Testis (tissue), 3 donors: ENCODE measurements around the gene FSTL4. TPM values are rescaled to one million over a fixed set of nuclear protein-coding genes. Genes with fewer than 3 reads are reported as not detected.

Source experiments
- DNase-seq: peaks from one replicate; pipeline ENCODE4 v3.0.0-alpha.2; 2019
- H3K27ac ChIP-seq, 2 donors: fragments of 200-600 bp; sonication (generic); one replicate each; pipeline ENCODE4 v1.5.1; 2019
- H3K27me3 ChIP-seq: fragments of 200-600 bp; sonication (generic); one replicate; pipeline ENCODE4 v1.5.1; 2019
- H3K36me3 ChIP-seq: fragments of 200-600 bp; sonication (generic); one replicate; pipeline ENCODE4 v1.5.1; 2017; ENCODE audit warnings: low read depth; ENCODE audit errors: missing control alignments
- H3K4me1 ChIP-seq: fragments of 200-600 bp; sonication (generic); one replicate; pipeline ENCODE4 v1.5.1; 2019
- H3K4me3 ChIP-seq, 2 donors: fragments of 200-600 bp; sonication (generic); one replicate each; pipeline ENCODE4 v1.5.1; 2017 to 2019
- H3K9me3 ChIP-seq: fragments of 200-600 bp; sonication (generic); one replicate; pipeline ENCODE4 v1.5.1; 2017
- CTCF ChIP-seq, 3 experiments: fragments of 450-650 bp in 2 of 3; fragments of 200-600 bp in 1 of 3; sonication (generic) in 1 of 3; IDR thresholded peaks; one replicate each; pipeline ENCODE4 v1.5.1; 2016 to 2019; ENCODE audit warnings: antibody characterized with exemption in 3 of 3, mild to moderate bottlenecking in 2 of 3, moderate library complexity in 1 of 3
- POLR2A ChIP-seq: fragments of 450-650 bp; IDR thresholded peaks from one replicate; pipeline ENCODE4 v1.6.1; 2017; ENCODE audit warnings: antibody characterized with exemption, mild to moderate bottlenecking, moderate library complexity
- WGBS, 2 donors: methylation state at CpG; one replicate each; pipeline ENCODE4 v1.1.5; 2018; 5-methylcytosine and 5-hydroxymethylcytosine counted together
- intact Hi-C: fragments of 100-400 bp; cut with DNase I; formaldehyde crosslinking; loops from one replicate; pipeline ENCODE4 v1.15.1; 2023; ENCODE audit warnings: low total_unique reads
- polyA plus RNA-seq: library from polyadenylated mRNA; stranded (reverse); fragments of 350-450 nt; fragmentation: Illumina TruSeq; extraction: RNeasy Lipid Tissue Mini Kit (QIAGEN cat#74804); gene quantifications from one replicate; pipeline ENCODE4 v1.2.3, GENCODE V29; 2014; ENCODE audit warnings: low read depth, low replicate concordance; ENCODE audit not compliant: insufficient read depth
- total RNA-seq, 2 donors: library from RNA; depleted of rRNA; stranded (reverse); fragments of >200 nt; gene quantifications; one replicate each; pipeline ENCODE4 v1.2.3, GENCODE V29; 2016

FSTL4 gene
- total and polyA plus RNA-seq, 3 donors from 2014 or later: 7.1 to 8.6 (median 7.4) TPM

GRCh38 chr5:133474851-133475590 lies 137.3 kb downstream of the FSTL4 start:
- WGBS, 2 donors: 73 to 75% methylated on average over 20 of the region's 20 CpGs
- Histone ChIP-seq H3K4me1 (no peaks in the 10 kb centered on the region), H3K27ac (no peak overlapping the region), H3K36me3 (no peaks in the 10 kb centered on the region), H3K4me3 (no peak overlapping the region), H3K9me3 (no peaks in the 10 kb centered on the region), H3K27me3 (no peaks in the 10 kb centered on the region)
- intact Hi-C loops: no loop called here
- no peak for DNase-seq
- no peak for TF ChIP-seq CTCF (IDR thresholded peaks at IDR 0.05)
- no peak for TF ChIP-seq POLR2A

GRCh38 chr5:133473291-133473690 lies 139.1 kb downstream of the FSTL4 start:
- Histone ChIP-seq H3K27ac (no peak overlapping the region), H3K36me3 (no peaks in the 10 kb centered on the region), H3K27me3 (no peaks in the 10 kb centered on the region), H3K4me3 (no peak overlapping the region), H3K4me1 (no peaks in the 10 kb centered on the region), H3K9me3 (no peaks in the 10 kb centered on the region)
- no peak for TF ChIP-seq POLR2A
- TF ChIP-seq CTCF (IDR thresholded peaks at IDR 0.05): no peak
- WGBS, 2 donors: 81 to 90% methylated on average over 8 of the region's 8 CpGs
- intact Hi-C loops: no loop called here
- no peak for DNase-seq

- no peaks in the 10 kb centered on the region for H3K4me1 ChIP-seq
- no peaks in the 10 kb centered on the region for H3K27me3 ChIP-seq
- TF ChIP-seq CTCF (IDR thresholded peaks at IDR 0.05): no peak
- TF ChIP-seq POLR2A: no peak
- 44 to 80% methylated on average over 1 of the region's 1 CpG for WGBS, 2 donors
- H3K4me3 ChIP-seq: no peak overlapping the region
- intact Hi-C loops: no loop called here
- H3K9me3 ChIP-seq: no peaks in the 10 kb centered on the region
- H3K36me3 ChIP-seq: no peaks in the 10 kb centered on the region
- no peak for DNase-seq
- H3K27ac ChIP-seq: no peak overlapping the region
Measured at GRCh38 chr5:133472829-133473228, 139.5 kb downstream of the FSTL4 start.

GRCh38 chr5:133471699-133472098 lies 140.6 kb downstream of the FSTL4 start:
- Histone ChIP-seq H3K36me3 (no peaks in the 10 kb centered on the region), H3K27me3 (no peaks in the 10 kb centered on the region), H3K4me1 (no peaks in the 10 kb centered on the region), H3K9me3 (no peaks in the 10 kb centered on the region), H3K4me3 (no peak overlapping the region), H3K27ac (no peak overlapping the region)
- TF ChIP-seq CTCF (IDR thresholded peaks at IDR 0.05) (no peak), POLR2A (no peak)
- no peak for DNase-seq
- WGBS, 2 donors: 85 to 90% methylated on average over 3 of the region's 3 CpGs
- intact Hi-C loops: no loop called here

GRCh38 chr5:133470841-133471240 lies 141.5 kb downstream of the FSTL4 start:
- no peak overlapping the region for H3K4me3 ChIP-seq
- H3K9me3 ChIP-seq: no peaks in the 10 kb centered on the region
- no peaks in the 10 kb centered on the region for H3K27me3 ChIP-seq
- H3K27ac ChIP-seq: no peak overlapping the region
- TF ChIP-seq POLR2A: no peak
- no peak for TF ChIP-seq CTCF (IDR thresholded peaks at IDR 0.05)
- no peaks in the 10 kb centered on the region for H3K4me1 ChIP-seq
- intact Hi-C loops: no loop called here
- 98% methylated on average over 3 of the region's 3 CpGs for WGBS, 2 donors
- no peaks in the 10 kb centered on the region for H3K36me3 ChIP-seq
- no peak for DNase-seq
